Type B pancreatic cell (in vitro differentiated cells): ENCODE data around the gene ZFAND6. TPM values are rescaled to one million over a fixed set of nuclear protein-coding genes. Genes with fewer than 3 reads are reported as not detected.
"Not testable (repeated sequence)": the region's sequence is repeated elsewhere in the genome, so short reads cannot be mapped to it uniquely, and the experiment has no call there.

Experiments used
- DNase-seq: peaks from one replicate; pipeline ENCODE4 v3.0.0; 2021; ENCODE audit warnings: mixed read lengths; ENCODE audit not compliant: unreplicated experiment; ENCODE audit errors: extremely low spot score
- H3K27ac Mint-ChIP-seq: 2 replicates; pipeline ENCODE4 v1.8.0; 2021; ENCODE audit warnings: mild to moderate bottlenecking, mixed read lengths
- H3K27me3 Mint-ChIP-seq: 2 replicates; pipeline ENCODE4 v1.8.0; 2021; ENCODE audit warnings: mixed read lengths
- H3K36me3 Mint-ChIP-seq: 2 replicates; pipeline ENCODE4 v1.8.0; 2021; ENCODE audit warnings: mixed read lengths
- H3K4me1 Mint-ChIP-seq: one replicate; pipeline ENCODE4 v1.8.0; 2021; ENCODE audit warnings: mixed read lengths; ENCODE audit not compliant: unreplicated experiment
- H3K4me3 Mint-ChIP-seq: 2 replicates; pipeline ENCODE4 v1.8.0; 2021; ENCODE audit warnings: mild to moderate bottlenecking, mixed read lengths
- H3K9me3 Mint-ChIP-seq: 2 replicates; pipeline ENCODE4 v1.8.0; 2021; ENCODE audit warnings: mixed read lengths
- CTCF ChIP-seq: fragments of 200-600 bp; sonication (generic); conservative IDR thresholded peaks from 2 replicates; pipeline ENCODE4 v1.5.0; 2021; ENCODE audit warnings: antibody characterized with exemption, mild to moderate bottlenecking
- total RNA-seq: library from RNA; stranded (reverse); gene quantifications from 2 replicates; pipeline ENCODE4 v1.2.1, GENCODE V29; 2021; ENCODE audit warnings: low replicate concordance

ZFAND6 gene
- total RNA-seq, 1 donor from 2014 or later = 59.6 TPM

GRCh38 chr15:80155001-80155377 is 95.5 kb downstream of the ZFAND6 start:
- Mint-ChIP-seq H3K27ac (no peak overlapping the region), H3K9me3 (no peaks in the 10 kb centered on the region), H3K4me1 (peaks cover 28% of the 10 kb centered on the region), H3K36me3 (peaks cover 5% of the 10 kb centered on the region), H3K27me3 (peaks cover 3% of the 10 kb centered on the region), H3K4me3 (peak overlapping the region; percentile 75)
- no peak for TF ChIP-seq CTCF
- no peak for DNase-seq

- not testable (repeated sequence) for H3K9me3 Mint-ChIP-seq, H3K27me3 Mint-ChIP-seq, H3K36me3 Mint-ChIP-seq, DNase-seq
- peak overlapping the region; percentile 75 for H3K4me3 Mint-ChIP-seq
- peaks cover 28% of the 10 kb centered on the region for H3K4me1 Mint-ChIP-seq
- peak overlapping the region; percentile 29 for H3K27ac Mint-ChIP-seq
Observed at GRCh38 chr15:80155378-80156175, 96.1 kb downstream of the ZFAND6 start.

- Mint-ChIP-seq H3K4me1 (peaks cover 28% of the 10 kb centered on the region), H3K4me3 (no peak overlapping the region), H3K9me3 (no peaks in the 10 kb centered on the region), H3K27me3 (no peaks in the 10 kb centered on the region), H3K27ac (no peak overlapping the region), H3K36me3 (peaks cover 11% of the 10 kb centered on the region)
- no peak for TF ChIP-seq CTCF
- no peak for DNase-seq
Observed at GRCh38 chr15:80156176-80156720, 96.8 kb downstream of the ZFAND6 start.

- no peak for DNase-seq
- no peak for TF ChIP-seq CTCF
- Mint-ChIP-seq H3K4me3 (no peak overlapping the region), H3K27ac (no peak overlapping the region), H3K4me1 (peaks cover 28% of the 10 kb centered on the region), H3K36me3 (peaks cover 15% of the 10 kb centered on the region), H3K9me3 (no peaks in the 10 kb centered on the region), H3K27me3 (no peaks in the 10 kb centered on the region)
Observed at GRCh38 chr15:80157215-80157614, 97.7 kb downstream of the ZFAND6 start.

GRCh38 chr15:80159301-80159700 is 99.8 kb downstream of the ZFAND6 start:
- no peaks in the 10 kb centered on the region for H3K9me3 Mint-ChIP-seq
- H3K27me3 Mint-ChIP-seq = no peaks in the 10 kb centered on the region
- H3K4me3 Mint-ChIP-seq = no peak overlapping the region
- peaks cover 24% of the 10 kb centered on the region for H3K36me3 Mint-ChIP-seq
- DNase-seq = no peak
- no peak for TF ChIP-seq CTCF
- no peak overlapping the region for H3K27ac Mint-ChIP-seq
- peaks cover 17% of the 10 kb centered on the region for H3K4me1 Mint-ChIP-seq

GRCh38 chr15:80159811-80160569 is 100.5 kb downstream of the ZFAND6 start:
- no peak for TF ChIP-seq CTCF
- Mint-ChIP-seq H3K4me1 (peaks cover 10% of the 10 kb centered on the region), H3K9me3 (no peaks in the 10 kb centered on the region), H3K27me3 (no peaks in the 10 kb centered on the region), H3K36me3 (peaks cover 29% of the 10 kb centered on the region), H3K4me3 (no peak overlapping the region), H3K27ac (peak overlapping the region; percentile 57)
- no peak for DNase-seq
